Body of pancreas (tissue), 4 donors: ENCODE data around the gene BRPF1. TPM values are rescaled to one million over a fixed set of nuclear protein-coding genes. Genes with fewer than 3 reads are reported as not detected.

Source experiments
- ATAC-seq: fragments of 150-250 bp; one replicate; pipeline ENCODE4 v1.9.1; 2016
- DNase-seq, 4 donors: peaks; one replicate each; pipeline ENCODE4 v3.0.0-alpha.2; 2019
- H3K27ac ChIP-seq, 4 donors: fragments of 200-600 bp; sonication (generic); 1 replicate in 3 of 4; 2 replicates in 1 of 4; pipeline versions ENCODE4 v1.5.1 to v1.6.1; 2016 to 2019; ENCODE audit warnings: mild to moderate bottlenecking in 1 of 4, mixed read lengths in 1 of 4, moderate library complexity in 1 of 4
- H3K27me3 ChIP-seq, 2 donors: fragments of 200-600 bp; sonication (generic); one replicate each; pipeline ENCODE4 v1.6.0; 2016; ENCODE audit warnings: mild to moderate bottlenecking in 1 of 2
- H3K36me3 ChIP-seq, 2 donors: fragments of 200-600 bp; sonication (generic); replicated peaks in 1 of 2; 2 replicates each; pipeline ENCODE4 v1.5.1; 2016; ENCODE audit warnings: low read depth in 2 of 2; ENCODE audit not compliant: insufficient read depth in 1 of 2
- H3K4me1 ChIP-seq: fragments of 200-600 bp; sonication (generic); one replicate; pipeline ENCODE4 v1.6.0; 2016
- H3K4me3 ChIP-seq, 2 donors: fragments of 200-600 bp; sonication (generic); 1 replicate in 1 of 2; 2 replicates in 1 of 2; pipeline ENCODE4 v1.5.1; 2016 to 2019
- H3K9me3 ChIP-seq, 3 donors: fragments of 200-600 bp; sonication (generic); 1 replicate in 2 of 3; 2 replicates in 1 of 3; pipeline ENCODE4 v1.5.1; 2016
- CTCF ChIP-seq, 7 experiments: fragments of 450-650 bp in 4 of 7; fragments of 200-600 bp in 3 of 7; sonication (generic) in 3 of 7; IDR thresholded peaks; one replicate each; pipeline ENCODE4 v1.5.1; 2016 to 2019; ENCODE audit warnings: antibody characterized with exemption in 7 of 7
- POLR2A ChIP-seq, 3 donors: fragments of 450-650 bp; IDR thresholded peaks; one replicate each; pipeline ENCODE4 v1.6.1; 2016; ENCODE audit warnings: antibody characterized with exemption in 3 of 3, mild to moderate bottlenecking in 2 of 3
- WGBS, 2 donors: methylation state at CpG; one replicate each; pipeline ENCODE4 v1.1.5; 2017; 5-methylcytosine and 5-hydroxymethylcytosine counted together
- intact Hi-C: fragments of 100-400 bp; cut with DNase I; formaldehyde crosslinking; loops from one replicate; pipeline ENCODE4 v1.15.1; 2023
- total RNA-seq, 2 donors: library from RNA; depleted of rRNA; stranded (reverse); fragments of >200 nt; gene quantifications; one replicate each; pipeline ENCODE4 v1.1.0, GENCODE V29; 2016

BRPF1 gene
- total RNA-seq, 2 donors from 2014 or later = 9.6 to 10.9 TPM

- Histone ChIP-seq H3K36me3 (no peaks in the 10 kb centered on the region), H3K27ac (no peak overlapping the region), H3K4me3 (no peak overlapping the region), H3K4me1 (peaks cover 6% of the 10 kb centered on the region), H3K27me3 (no peaks in the 10 kb centered on the region), H3K9me3 (no peaks in the 10 kb centered on the region)
- intact Hi-C loops = no loop called here
- no peak for DNase-seq
- WGBS, 2 donors = 13 to 23% methylated on average over 4 of the region's 4 CpGs
- no peak for ATAC-seq
- no peak for TF ChIP-seq POLR2A (IDR thresholded peaks at IDR 0.05)
- no peak for TF ChIP-seq CTCF (IDR thresholded peaks at IDR 0.05)
Measured at GRCh38 chr3:9715136-9715535, 16.4 kb upstream of the BRPF1 start.

DNA sequence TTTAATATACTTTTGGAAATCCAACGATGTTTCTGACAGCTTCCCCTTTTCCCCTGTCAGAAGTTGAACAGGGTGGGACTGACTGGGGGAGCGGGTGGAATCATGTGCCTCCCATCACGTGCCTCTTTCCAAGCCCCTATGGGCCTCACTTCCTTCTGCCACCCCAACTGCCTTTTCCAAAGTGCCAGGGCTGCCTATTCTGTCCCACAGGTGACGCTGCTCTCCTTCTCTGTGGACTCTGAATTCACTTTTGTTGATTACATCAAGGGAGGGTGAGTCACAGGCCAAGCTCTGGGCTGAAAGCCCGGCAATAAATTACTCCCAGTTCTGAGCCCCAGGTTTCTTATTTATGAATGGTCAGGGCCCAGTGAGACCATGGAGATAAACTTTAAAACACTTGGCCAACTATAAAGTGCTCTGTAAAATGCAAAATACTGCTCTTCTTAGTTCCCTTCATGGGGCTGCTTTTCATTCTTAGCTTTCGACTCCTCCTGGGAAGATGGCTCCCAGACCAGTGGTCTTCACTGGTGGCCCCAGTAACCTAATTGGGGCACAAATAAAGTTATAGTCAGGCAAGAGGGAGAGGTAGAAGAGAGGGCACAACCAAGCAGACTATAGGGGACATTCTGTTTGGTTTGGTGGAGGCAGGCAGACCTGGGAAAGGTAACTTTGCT is 15.6 kb upstream of the BRPF1 start:
- ATAC-seq = peak; percentile 99
- Histone ChIP-seq H3K36me3 (no peaks in the 10 kb centered on the region), H3K4me1 (peaks cover 6% of the 10 kb centered on the region), H3K9me3 (no peaks in the 10 kb centered on the region), H3K27ac (peak overlapping the region in 1 of 4 donors; percentile 52), H3K27me3 (no peaks in the 10 kb centered on the region), H3K4me3 (no peak overlapping the region)
- WGBS, 2 donors = 27 to 33% methylated on average over 5 to 6 of the region's 6 CpGs
- intact Hi-C loops = no loop called here
- TF ChIP-seq POLR2A (IDR thresholded peaks at IDR 0.05) = no peak
- TF ChIP-seq CTCF (IDR thresholded peaks at IDR 0.05) = peak; percentile 30 to 95 (median 80)
- DNase-seq = peak; percentile 71 to 86 (median 80)

- no peak for TF ChIP-seq POLR2A (IDR thresholded peaks at IDR 0.05)
- TF ChIP-seq CTCF (IDR thresholded peaks at IDR 0.05) = no peak
- Histone ChIP-seq H3K4me3 (no peak overlapping the region), H3K36me3 (no peaks in the 10 kb centered on the region), H3K27me3 (no peaks in the 10 kb centered on the region), H3K27ac (no peak overlapping the region), H3K9me3 (no peaks in the 10 kb centered on the region), H3K4me1 (peaks cover 6% of the 10 kb centered on the region)
- DNase-seq = no peak
- ATAC-seq = no peak
- intact Hi-C loops = no loop called here
- 59 to 74% methylated on average over 5 of the region's 5 CpGs for WGBS, 2 donors
Measured at GRCh38 chr3:9716801-9717555, 14.6 kb upstream of the BRPF1 start.

- Histone ChIP-seq H3K36me3 (no peaks in the 10 kb centered on the region), H3K27ac (no peak overlapping the region), H3K27me3 (no peaks in the 10 kb centered on the region), H3K4me1 (peaks cover 6% of the 10 kb centered on the region), H3K4me3 (no peak overlapping the region), H3K9me3 (no peaks in the 10 kb centered on the region)
- no peak for DNase-seq
- ATAC-seq = no peak
- intact Hi-C loops = no loop called here
- WGBS, 2 donors = 46 to 62% methylated on average over 1 of the region's 1 CpG
- TF ChIP-seq POLR2A (IDR thresholded peaks at IDR 0.05) (no peak), CTCF (IDR thresholded peaks at IDR 0.05) (no peak)
Measured at GRCh38 chr3:9717563-9717962, 14.0 kb upstream of the BRPF1 start.
